ENCODE measurements around the gene CNTN5.

Gene CNTN5

GRCh38 chr11:100190395-100190794 is 1169.6 kb downstream of the CNTN5 start:
- no peak for TF ChIP-seq CTCF (IDR thresholded peaks at IDR 0.05; ENCODE audit: low read depth, low read length)
- DNase-seq (ENCODE audit: extremely low read depth, low read depth) = no peak

GRCh38 chr11:100192181-100192580 is 1171.4 kb downstream of the CNTN5 start:
- no peak for DNase-seq (ENCODE audit: extremely low read depth, low read depth)
- TF ChIP-seq CTCF (IDR thresholded peaks at IDR 0.05; ENCODE audit: low read depth, low read length) = no peak

DNA sequence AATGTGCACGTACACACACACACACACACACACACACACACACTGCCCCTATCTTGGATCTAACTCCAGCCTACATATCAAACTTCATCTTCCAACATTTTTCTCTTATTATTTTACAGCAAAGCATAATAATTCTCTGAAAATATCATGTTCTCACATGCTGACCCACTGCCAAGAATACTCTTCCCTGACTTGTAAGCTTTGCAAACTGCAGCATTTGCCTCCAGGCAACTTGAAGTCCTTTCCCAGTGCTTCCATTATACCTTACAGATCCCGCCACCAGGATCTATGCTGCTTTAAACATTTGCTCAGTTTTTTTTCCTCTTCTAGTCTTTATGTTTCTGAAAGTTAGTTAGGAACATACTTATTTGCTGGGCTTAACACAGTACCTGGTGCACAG is 1183.0 kb downstream of the CNTN5 start:
- DNase-seq (ENCODE audit: extremely low read depth, low read depth) = no peak
- TF ChIP-seq CTCF (IDR thresholded peaks at IDR 0.05; ENCODE audit: low read depth, low read length) = no peak

GRCh38 chr11:100205926-100206325 is 1185.2 kb downstream of the CNTN5 start:
- TF ChIP-seq CTCF (IDR thresholded peaks at IDR 0.05; ENCODE audit: low read depth, low read length) = no peak
- DNase-seq (ENCODE audit: extremely low read depth, low read depth) = no peak

GRCh38 chr11:100208207-100208606 is 1187.5 kb downstream of the CNTN5 start:
- TF ChIP-seq CTCF (IDR thresholded peaks at IDR 0.05; ENCODE audit: low read depth, low read length) = no peak
- no peak for DNase-seq (ENCODE audit: extremely low read depth, low read depth)

DNA sequence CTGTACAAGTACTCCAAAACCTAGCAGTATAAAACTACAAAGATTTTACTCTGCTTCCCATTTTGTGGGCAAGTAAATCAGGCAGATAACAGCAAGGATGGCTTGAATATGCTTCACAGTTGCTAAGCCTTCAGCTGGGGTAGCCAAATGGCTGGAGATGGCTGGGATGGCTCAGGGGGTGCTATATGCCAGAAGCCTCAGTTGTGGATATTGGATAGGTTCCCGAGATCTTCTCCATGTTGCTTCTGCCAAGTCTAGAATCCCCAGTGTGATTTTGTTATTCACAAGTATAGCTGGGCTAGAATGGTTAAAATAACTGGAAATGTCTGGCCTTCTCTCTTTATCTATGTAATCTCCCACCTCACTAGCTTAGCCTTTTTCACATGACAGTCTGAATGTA is 1194.0 kb downstream of the CNTN5 start:
- no peak for DNase-seq (ENCODE audit: extremely low read depth, low read depth)
- no peak for TF ChIP-seq CTCF (IDR thresholded peaks at IDR 0.05; ENCODE audit: low read depth, low read length)

GRCh38 chr11:100220801-100221200 is 1200.1 kb downstream of the CNTN5 start:
- DNase-seq (ENCODE audit: extremely low read depth, low read depth) = no peak
- no peak for TF ChIP-seq CTCF (IDR thresholded peaks at IDR 0.05; ENCODE audit: low read depth, low read length)
